H1 (cell line): ENCODE measurements around the gene KLF14. TPM values are rescaled to one million over a fixed set of nuclear protein-coding genes. Genes with fewer than 3 reads are reported as not detected.

Source experiments
- CTCF ChIA-PET: fragments of 300-600 bp; sonication (Branson Sonifier 250); formaldehyde crosslinking; loops from one replicate; lab custom pipeline; 2021; ENCODE audit not compliant: partially characterized antibody; lab: Charles Lee
- POLR2A ChIA-PET: fragments of 300-600 bp; sonication (Branson Sonifier 250); formaldehyde crosslinking; loops from one replicate; lab custom pipeline; 2021; ENCODE audit warnings: inconsistent platforms; ENCODE audit not compliant: partially characterized antibody; lab: Charles Lee
- DNase-seq, 2 experiments: peaks; one replicate each; pipeline versions ENCODE4 v3.0.0 to v3.0.0-alpha.2; 2010 to 2022; ENCODE audit warnings: low spot score in 2 of 2, low read depth in 1 of 2, mixed read lengths in 1 of 2
- FAIRE-seq: peaks from 2 replicates; lab custom pipeline; 2011; peaks lifted over from hg19 to GRCh38; lab: Jason Lieb, UNC
- H2AFZ ChIP-seq: 2 replicates; pipeline ENCODE4 v1.8.1; 2012; ENCODE audit warnings: low read length, inconsistent platforms
- H2AK5ac ChIP-seq: 2 replicates; pipeline ENCODE4 v1.6.1; 2013; ENCODE audit warnings: low read depth, low read length
- H2BK120ac ChIP-seq: replicated peaks from 2 replicates; pipeline ENCODE3; 2013; ENCODE audit warnings: low read depth, low read length, inconsistent platforms
- H2BK12ac ChIP-seq: 2 replicates; pipeline ENCODE4 v1.6.1; 2013; ENCODE audit warnings: low read depth, low read length
- H2BK15ac ChIP-seq: 2 replicates; pipeline ENCODE4 v1.6.1; 2013; ENCODE audit warnings: low read length
- H2BK20ac ChIP-seq: 2 replicates; pipeline ENCODE4 v1.6.1; 2013; ENCODE audit warnings: low read length
- H2BK5ac ChIP-seq: 2 replicates; pipeline ENCODE4 v1.6.1; 2013; ENCODE audit warnings: low read depth, low read length
- H3K14ac ChIP-seq: 2 replicates; pipeline ENCODE4 v1.6.1; 2013; ENCODE audit warnings: inconsistent platforms; ENCODE audit not compliant: insufficient read length
- H3K18ac ChIP-seq: 2 replicates; pipeline ENCODE4 v1.6.1; 2013; ENCODE audit warnings: low read length; ENCODE audit errors: extremely low read depth
- H3K23ac ChIP-seq: 2 replicates; pipeline ENCODE4 v1.6.1; 2013; ENCODE audit warnings: inconsistent platforms; ENCODE audit not compliant: insufficient read length
- H3K23me2 ChIP-seq: 2 replicates; pipeline ENCODE4 v1.6.1; 2013; ENCODE audit warnings: low read depth, low read length
- H3K27ac ChIP-seq: 2 replicates; pipeline ENCODE4 v1.6.1; 2011; ENCODE audit warnings: low read depth, low read length, inconsistent platforms
- H3K27me3 ChIP-seq, 4 experiments: replicated peaks in 1 of 4; 1 replicate in 1 of 4; 2 replicates in 3 of 4; pipeline versions ENCODE4 v1.6.1 to v1.8.1; 2011 to 2013; ENCODE audit warnings: low read length in 3 of 4, mild to moderate bottlenecking in 3 of 4, inconsistent platforms in 2 of 4, mixed read lengths in 2 of 4, moderate library complexity in 1 of 4; ENCODE audit not compliant: control insufficient read depth in 3 of 4, insufficient read depth in 3 of 4; ENCODE audit errors: extremely low read depth in 1 of 4
- H3K36me3 ChIP-seq, 4 experiments: 2 replicates each; pipeline versions ENCODE4 v1.6.1 to v1.8.1; 2011 to 2013; ENCODE audit warnings: mild to moderate bottlenecking in 4 of 4, low read length in 3 of 4, moderate library complexity in 2 of 4, control low read depth in 1 of 4, inconsistent platforms in 1 of 4; ENCODE audit not compliant: insufficient read depth in 4 of 4, control insufficient read depth in 2 of 4
- H3K4ac ChIP-seq: replicated peaks from 2 replicates; pipeline ENCODE3; 2013; ENCODE audit warnings: low read length, low read depth, mixed read lengths, inconsistent platforms; ENCODE audit not compliant: insufficient read length
- H3K4me1 ChIP-seq, 4 experiments: replicated peaks in 1 of 4; 1 replicate in 1 of 4; 2 replicates in 3 of 4; pipeline versions ENCODE4 v1.6.1 to v1.8.1; 2011 to 2013; ENCODE audit warnings: low read length in 3 of 4, inconsistent platforms in 2 of 4, mixed read lengths in 1 of 4; ENCODE audit not compliant: insufficient read depth in 4 of 4, control insufficient read depth in 3 of 4
- H3K4me2 ChIP-seq, 2 experiments: 2 replicates each; pipeline versions ENCODE4 v1.6.1 to v1.8.1; 2011 to 2013; ENCODE audit warnings: low read depth in 2 of 2, low read length in 2 of 2, control low read depth in 1 of 2, inconsistent platforms in 1 of 2, mild to moderate bottlenecking in 1 of 2; ENCODE audit not compliant: insufficient read depth in 1 of 2
- H3K4me3 ChIP-seq, 4 experiments: fragments of 200-600, 300-600 bp in 1 of 4; sonication (generic), shearing (Covaris generic), sonication (Bioruptor Twin) in 1 of 4; 2 replicates each; pipeline versions ENCODE4 v1.5.1 to v1.8.1; 2011 to 2016; ENCODE audit warnings: low read length in 4 of 4, low read depth in 3 of 4, control low read depth in 2 of 4, inconsistent platforms in 2 of 4, mild to moderate bottlenecking in 2 of 4, mixed read lengths in 1 of 4, moderate library complexity in 1 of 4; ENCODE audit not compliant: insufficient read depth in 2 of 4; ENCODE audit errors: extremely low read depth in 1 of 4
- H3K56ac ChIP-seq: replicated peaks from 2 replicates; pipeline ENCODE3; 2013; ENCODE audit warnings: low read depth, mild to moderate bottlenecking, mixed read lengths, low read length, inconsistent platforms; ENCODE audit not compliant: insufficient read length
- H3K79me1 ChIP-seq: 2 replicates; pipeline ENCODE4 v1.6.1; 2013; ENCODE audit warnings: low read depth, low read length, control low read depth
- H3K79me2 ChIP-seq, 2 experiments: 2 replicates each; pipeline versions ENCODE4 v1.6.1 to v1.8.1; 2012 to 2013; ENCODE audit warnings: low read length in 2 of 2, mild to moderate bottlenecking in 2 of 2, inconsistent platforms in 1 of 2; ENCODE audit not compliant: insufficient read depth in 2 of 2, control insufficient read depth in 1 of 2
- H3K9ac ChIP-seq, 4 experiments: replicated peaks in 1 of 4; 1 replicate in 1 of 4; 2 replicates in 3 of 4; pipeline versions ENCODE4 v1.6.1 to v1.8.1; 2011 to 2013; ENCODE audit warnings: low read depth in 3 of 4, low read length in 3 of 4, control low read depth in 2 of 4, mild to moderate bottlenecking in 2 of 4, moderate library complexity in 2 of 4, inconsistent platforms in 1 of 4; ENCODE audit errors: extremely low read depth in 1 of 4
- H3K9me3 ChIP-seq, 2 experiments: 2 replicates each; pipeline versions ENCODE4 v1.6.1 to v1.8.1; 2012 to 2013; ENCODE audit warnings: mild to moderate bottlenecking in 2 of 2, moderate library complexity in 2 of 2, control low read depth in 1 of 2, inconsistent platforms in 1 of 2, low read depth in 1 of 2, low read length in 1 of 2, mixed read lengths in 1 of 2; ENCODE audit not compliant: insufficient read depth in 2 of 2
- H4K20me1 ChIP-seq, 2 experiments: replicated peaks in 1 of 2; 2 replicates each; pipeline versions ENCODE3 to v1.8.1; 2011 to 2013; ENCODE audit warnings: inconsistent platforms in 2 of 2, low read length in 2 of 2, mild to moderate bottlenecking in 1 of 2; ENCODE audit not compliant: insufficient read depth in 2 of 2, control insufficient read depth in 1 of 2
- H4K5ac ChIP-seq: 2 replicates; pipeline ENCODE4 v1.6.1; 2013; ENCODE audit warnings: low read length, low read depth, mixed read lengths, inconsistent platforms; ENCODE audit not compliant: insufficient read length
- H4K8ac ChIP-seq: 2 replicates; pipeline ENCODE4 v1.8.0; 2013; ENCODE audit warnings: mild to moderate bottlenecking, moderate library complexity, low read length, inconsistent platforms; ENCODE audit not compliant: insufficient read depth; ENCODE audit errors: extremely low read depth
- H4K91ac ChIP-seq: replicated peaks from 2 replicates; pipeline ENCODE3; 2013; ENCODE audit warnings: low read length, mixed read lengths, inconsistent platforms; ENCODE audit not compliant: insufficient read length
- ASH2L ChIP-seq: fragments of 200-600, 300-600 bp; sonication (generic); IDR thresholded peaks from one replicate; pipeline ENCODE4 v1.7.1; 2017; ENCODE audit warnings: low read length
- CBX5 ChIP-seq: fragments of 300-800, 300-1000 bp; sonication (generic); IDR thresholded peaks from 2 replicates; pipeline ENCODE4 v1.7.1; 2016; ENCODE audit warnings: antibody characterized with exemption, low read length, low read depth
- CBX8 ChIP-seq: fragments of 300-800, 300-1000 bp; sonication (generic); IDR thresholded peaks from 2 replicates; pipeline ENCODE4 v1.7.1; 2016; ENCODE audit warnings: low read depth, low read length, borderline replicate concordance
- CEBPB ChIP-seq: IDR thresholded peaks from 2 replicates; pipeline ENCODE4 v1.6.1; 2012; ENCODE audit warnings: low read depth, low read length
- CREB1 ChIP-seq: IDR thresholded peaks from 2 replicates; pipeline ENCODE4 v1.6.1; 2012; ENCODE audit warnings: inconsistent platforms
- EGR1 ChIP-seq: IDR thresholded peaks from 2 replicates; pipeline ENCODE4 v1.6.1; 2011; ENCODE audit warnings: low read depth, low read length, borderline replicate concordance
- GTF2F1 ChIP-seq: IDR thresholded peaks from 2 replicates; pipeline ENCODE4 v1.6.1; 2012; ENCODE audit warnings: low read depth, low read length, improper control_type of control experiment, borderline replicate concordance
- KDM5A ChIP-seq: fragments of 200-600 bp; IDR thresholded peaks from 2 replicates; pipeline ENCODE4 v1.7.1; 2012; ENCODE audit warnings: mild to moderate bottlenecking, low read length, inconsistent platforms, mixed read lengths
- NANOG ChIP-seq: IDR thresholded peaks from 2 replicates; pipeline ENCODE4 v1.6.1; 2011; ENCODE audit warnings: low read length, low read depth, mild to moderate bottlenecking, inconsistent platforms; ENCODE audit not compliant: insufficient read depth, poor library complexity, severe bottlenecking
- NRF1 ChIP-seq: IDR thresholded peaks from 2 replicates; pipeline ENCODE4 v1.6.1; 2011; ENCODE audit warnings: mild to moderate bottlenecking, low read depth, low read length, improper control_type of control experiment
- RAD21 ChIP-seq, 2 experiments: IDR thresholded peaks in 1 of 2; conservative IDR thresholded peaks in 1 of 2; 2 replicates each; pipeline ENCODE4 v1.6.1; 2011; ENCODE audit warnings: low read depth in 2 of 2, low read length in 2 of 2, improper control_type of control experiment in 1 of 2, inconsistent platforms in 1 of 2, mild to moderate bottlenecking in 1 of 2, moderate library complexity in 1 of 2
- SUZ12 ChIP-seq: fragments of 200-600 bp; sonication (generic); IDR thresholded peaks from 2 replicates; pipeline ENCODE4 v1.6.1; 2012; ENCODE audit warnings: mild to moderate bottlenecking, inconsistent platforms, low read length, moderate library complexity, mixed read lengths
- TBP ChIP-seq: IDR thresholded peaks from 2 replicates; pipeline ENCODE4 v1.6.1; 2011; ENCODE audit warnings: low read depth, low read length, improper control_type of control experiment
- TEAD4 ChIP-seq: IDR thresholded peaks from 2 replicates; pipeline ENCODE4 v1.6.1; 2012; ENCODE audit warnings: low read depth, low read length, inconsistent platforms, mixed read lengths
- ZNF274 ChIP-seq: IDR thresholded peaks from 2 replicates; pipeline ENCODE4 v1.7.0; 2012; ENCODE audit warnings: low read length, borderline replicate concordance; ENCODE audit errors: extremely low read depth
- WGBS, 2 experiments: shearing (Covaris generic) in 1 of 2; methylation state at CpG; one replicate each; pipeline versions ENCODE4 v1.1.6 to v1.1.7; 2013 to 2015; ENCODE audit warnings: low lambda C conversion rate in 2 of 2, mixed read lengths in 2 of 2, inconsistent platforms in 1 of 2, low coverage in 1 of 2, missing lambda C conversion rate in 1 of 2; ENCODE audit not compliant: insufficient replicate concordance in 2 of 2, insufficient coverage in 1 of 2, insufficient read length in 1 of 2; ENCODE audit errors: extremely low coverage in 1 of 2, missing lambda C conversion rate in 1 of 2; 5-methylcytosine and 5-hydroxymethylcytosine counted together
- polyA plus RNA-seq, 7 experiments: library from polyadenylated mRNA; depleted of rRNA in 3 of 7; stranded (reverse) in 5 of 7; unstranded in 2 of 7; fragments of >200 nt in 5 of 7; fragments of 200-250 nt in 2 of 7; gene quantifications; 1 replicate in 5 of 7; 2 replicates in 1 of 7; 4 replicates in 1 of 7; pipeline versions ENCODE4 v1.2.1 to v1.2.3, GENCODE V29; 2011 to 2013; ENCODE audit warnings: missing spikeins in 2 of 7, mixed read lengths in 2 of 7
- total RNA-seq: library from RNA; stranded (reverse); fragmentation: NEBNext Ultra II Directional; extraction: Animal tissue kit (Norgen Biotek cat#: 25700); gene quantifications from 2 replicates; pipeline ENCODE4 v1.2.1, GENCODE V29; 2021

Gene KLF14
- total and polyA plus RNA-seq, 2 of the 8 experiments (the other 6 are each of a cell fraction or from before 2014, with no cell fraction given): 0.02 TPM; not detected in 1

DNA sequence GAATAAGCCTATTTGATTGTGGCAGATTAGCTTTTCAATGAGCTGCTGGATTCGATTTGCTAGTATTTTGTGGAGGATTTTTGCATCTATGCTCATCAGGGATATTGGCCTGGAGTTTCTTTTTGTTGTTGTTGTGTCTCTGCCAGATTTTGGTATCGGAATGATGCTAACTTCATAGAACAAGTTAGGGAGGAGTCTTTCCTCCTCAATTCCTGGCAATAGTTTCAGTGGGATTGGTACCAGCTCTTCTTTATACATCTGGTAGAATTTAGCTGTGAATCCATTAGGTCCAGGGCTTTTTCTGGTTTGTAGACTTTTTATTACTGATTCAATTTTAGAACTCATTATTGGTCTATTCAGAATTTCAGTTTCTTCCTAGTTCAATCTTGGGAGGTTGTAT, 43.4 kb upstream of the KLF14 start:
- no peak overlapping the region for H2AK5ac ChIP-seq
- H3K14ac ChIP-seq: no peak overlapping the region
- H3K18ac ChIP-seq: no peak overlapping the region
- H3K4me2 ChIP-seq: no peak overlapping the region
- H2BK12ac ChIP-seq: no peak overlapping the region
- H3K79me2 ChIP-seq: no peaks in the 10 kb centered on the region
- no peak overlapping the region for H3K27ac ChIP-seq
- H3K4me3 ChIP-seq: no peak overlapping the region
- no peak for TF ChIP-seq EGR1
- no peak for TF ChIP-seq GTF2F1
- no peak for TF ChIP-seq NRF1
- no peak for TF ChIP-seq TEAD4
- TF ChIP-seq CEBPB: no peak
- TF ChIP-seq RAD21 (IDR thresholded peaks at IDR 0.05 in 1 of 2, conservative IDR thresholded peaks at IDR 0.05 in 1 of 2; ENCODE audit: low read depth in 2 of 2, low read length in 2 of 2): no peak
- TF ChIP-seq KDM5A: no peak
- no peak for TF ChIP-seq CREB1
- TF ChIP-seq ASH2L: no peak
- no peak for TF ChIP-seq TBP
- no peak for TF ChIP-seq SUZ12
- no peak for TF ChIP-seq ZNF274
- TF ChIP-seq CBX5: no peak
- no peak for TF ChIP-seq NANOG
- TF ChIP-seq CBX8: no peak
- TF ChIP-seq, all 59 proteins: peak for 0
- Histone ChIP-seq H3K9me3 (peaks cover 3 to 6% of the 10 kb centered on the region in 2 experiments), H3K23me2 (no peaks in the 10 kb centered on the region), H3K4ac (no peak overlapping the region), H3K79me1 (no peaks in the 10 kb centered on the region), H2BK15ac (no peak overlapping the region), H2BK120ac (no peak overlapping the region), H4K20me1 (no peaks in the 10 kb centered on the region), H4K8ac (no peak overlapping the region), H3K27me3 (no peaks in the 10 kb centered on the region), H2BK20ac (no peak overlapping the region), H4K91ac (no peak overlapping the region), H3K4me1 (peaks cover 0 to 5% (median 0%) of the 10 kb centered on the region in 4 experiments; a peak in 1 of 7 replicates), H3K9ac (no peak overlapping the region), H4K5ac (no peak overlapping the region), H3K23ac (no peak overlapping the region), H2AFZ (no peak overlapping the region), H3K56ac (no peak overlapping the region), H2BK5ac (no peak overlapping the region), H3K36me3 (no peaks in the 10 kb centered on the region)
- ChIA-PET POLR2A (no interaction called here), CTCF (no interaction called here)
- FAIRE-seq: no peak
- WGBS, 2 experiments: 90% methylated on average over 2 of the region's 2 CpGs; no CpG with 5 or more reads in 1 of the 2 experiments
- DNase-seq: no peak
